CD14-positive monocyte (primary cell): Measurements from ENCODE around the gene MYOD1. TPM values are rescaled to one million over a fixed set of nuclear protein-coding genes. Genes with fewer than 3 reads are reported as not detected.

ENCODE experiments used
- DNase-seq, 3 donors: peaks; one replicate each; pipeline ENCODE4 v3.0.0-alpha.2; 2011 to 2022
- H2AFZ ChIP-seq: 2 replicates; pipeline ENCODE4 v1.6.0; 2012; ENCODE audit warnings: mild to moderate bottlenecking, low read depth, low read length, inconsistent platforms; ENCODE audit not compliant: insufficient read depth, poor library complexity, severe bottlenecking
- H3K27ac ChIP-seq, 2 donors: 1 replicate in 1 of 2; 2 replicates in 1 of 2; pipeline ENCODE4 v1.5.1; 2012 to 2013; ENCODE audit warnings: low read length in 2 of 2, control low read depth in 1 of 2, inconsistent platforms in 1 of 2, low read depth in 1 of 2, mild to moderate bottlenecking in 1 of 2
- H3K27me3 ChIP-seq, 2 donors: one replicate each; pipeline versions ENCODE4 v1.6.0 to v1.6.1; 2011 to 2013; ENCODE audit warnings: low read length in 2 of 2; ENCODE audit not compliant: control insufficient read depth in 2 of 2, insufficient read depth in 2 of 2
- H3K36me3 ChIP-seq, 2 donors: replicated peaks in 1 of 2; 1 replicate in 1 of 2; 2 replicates in 1 of 2; pipeline versions ENCODE4 v1.5.1 to v1.6.1; 2012 to 2013; ENCODE audit warnings: low read length in 2 of 2, control low read depth in 1 of 2, inconsistent platforms in 1 of 2, mild to moderate bottlenecking in 1 of 2; ENCODE audit not compliant: insufficient read depth in 2 of 2, control insufficient read depth in 1 of 2
- H3K4me1 ChIP-seq, 2 donors: 1 replicate in 1 of 2; 2 replicates in 1 of 2; pipeline versions ENCODE4 v1.5.1 to v1.6.1; 2012 to 2013; ENCODE audit warnings: low read length in 2 of 2, control low read depth in 1 of 2, inconsistent platforms in 1 of 2, mild to moderate bottlenecking in 1 of 2, moderate library complexity in 1 of 2; ENCODE audit not compliant: insufficient read depth in 2 of 2, control insufficient read depth in 1 of 2
- H3K4me2 ChIP-seq: replicated peaks from 2 replicates; pipeline ENCODE3; 2012; ENCODE audit warnings: low read length, moderate library complexity, mild to moderate bottlenecking; ENCODE audit not compliant: poor library complexity, severe bottlenecking; ENCODE audit errors: extremely low read depth
- H3K4me3 ChIP-seq, 3 experiments: fragments of 200-600 bp in 1 of 3; sonication (generic) in 1 of 3; replicated peaks in 1 of 3; 1 replicate in 2 of 3; 2 replicates in 1 of 3; pipeline ENCODE4 v1.5.1; 2011 to 2013; ENCODE audit warnings: low read length in 3 of 3, mild to moderate bottlenecking in 3 of 3, control low read depth in 2 of 3, low read depth in 2 of 3, inconsistent platforms in 1 of 3, moderate library complexity in 1 of 3
- H3K79me2 ChIP-seq: 2 replicates; pipeline ENCODE4 v1.6.0; 2012; ENCODE audit warnings: mild to moderate bottlenecking, control low read depth, inconsistent platforms, low read length, moderate library complexity; ENCODE audit not compliant: insufficient read depth
- H3K9ac ChIP-seq: 2 replicates; pipeline ENCODE4 v1.6.0; 2017; ENCODE audit warnings: low read length, mild to moderate bottlenecking; ENCODE audit not compliant: insufficient read depth, poor library complexity, severe bottlenecking
- H3K9me3 ChIP-seq, 2 donors: replicated peaks in 1 of 2; 1 replicate in 1 of 2; 2 replicates in 1 of 2; pipeline versions ENCODE4 v1.5.1 to v1.6.1; 2012 to 2013; ENCODE audit warnings: low read length in 2 of 2, control low read depth in 1 of 2; ENCODE audit not compliant: control insufficient read depth in 1 of 2, insufficient read depth in 1 of 2
- H4K20me1 ChIP-seq: 2 replicates; pipeline ENCODE4 v1.6.0; 2012; ENCODE audit warnings: mild to moderate bottlenecking, low read length, control low read depth, moderate library complexity; ENCODE audit not compliant: insufficient read depth
- H3K27ac Mint-ChIP-seq, 7 donors: one replicate each; pipeline ENCODE4 v1.8.0; 2020; ENCODE audit warnings: mild to moderate bottlenecking in 7 of 7, mixed read lengths in 7 of 7, moderate library complexity in 6 of 7, inconsistent platforms in 2 of 7
- H3K27me3 Mint-ChIP-seq, 3 donors: one replicate each; pipeline ENCODE4 v1.8.0; 2021 to 2022; ENCODE audit warnings: low read depth in 3 of 3, mild to moderate bottlenecking in 3 of 3, mixed read lengths in 3 of 3, moderate library complexity in 3 of 3, inconsistent platforms in 1 of 3
- H3K36me3 Mint-ChIP-seq, 2 donors: one replicate each; pipeline ENCODE4 v1.8.0; 2020; ENCODE audit warnings: mixed read lengths in 2 of 2, inconsistent platforms in 1 of 2, mild to moderate bottlenecking in 1 of 2
- H3K4me1 Mint-ChIP-seq: one replicate; pipeline ENCODE4 v1.8.0; 2020; ENCODE audit warnings: mild to moderate bottlenecking, mixed read lengths
- H3K4me3 Mint-ChIP-seq, 2 donors: one replicate each; pipeline ENCODE4 v1.8.0; 2020; ENCODE audit warnings: mild to moderate bottlenecking in 2 of 2, mixed read lengths in 2 of 2, moderate library complexity in 1 of 2
- H3K9me3 Mint-ChIP-seq, 7 donors: one replicate each; pipeline ENCODE4 v1.8.0; 2020 to 2022; ENCODE audit warnings: mixed read lengths in 7 of 7, mild to moderate bottlenecking in 6 of 7, moderate library complexity in 6 of 7, inconsistent platforms in 2 of 7
- CTCF ChIP-seq: fragments of 200-600 bp; IDR thresholded peaks from one replicate; pipeline ENCODE4 v1.8.0; 2022; ENCODE audit warnings: antibody characterized with exemption, mild to moderate bottlenecking
- WGBS: methylation state at CpG from one replicate; pipeline ENCODE4 v1.1.5; 2013; ENCODE audit warnings: missing lambda C conversion rate; ENCODE audit not compliant: insufficient coverage; 5-methylcytosine and 5-hydroxymethylcytosine counted together
- intact Hi-C, 2 donors: fragments of 100-400 bp; cut with micrococcal nuclease; formaldehyde crosslinking; loops; one replicate each; pipeline versions ENCODE4 v1.15.0 to v1.15.1; 2023
- polyA plus RNA-seq, 3 donors: library from polyadenylated mRNA; depleted of rRNA in 1 of 3; unstranded in 2 of 3; stranded (reverse) in 1 of 3; fragments of 300-500 nt in 2 of 3; fragments of >200 nt in 1 of 3; fragmentation: Illumina TruSeq in 2 of 3; gene quantifications; 1 replicate in 2 of 3; 2 replicates in 1 of 3; pipeline ENCODE4 v1.2.3, GENCODE V29; 2012 to 2021

MYOD1 gene
- polyA plus RNA-seq, 3 donors: not detected

- Histone ChIP-seq H3K79me2 (no peaks in the 10 kb centered on the region), H4K20me1 (no peaks in the 10 kb centered on the region), H3K36me3 (no peaks in the 10 kb centered on the region), H3K27ac (no peak overlapping the region), H3K27me3 (no peaks in the 10 kb centered on the region), H3K9ac (no peak overlapping the region), H3K4me1 (no peaks in the 10 kb centered on the region), H3K4me2 (no peak overlapping the region), H3K9me3 (no peaks in the 10 kb centered on the region), H2AFZ (no peak overlapping the region), H3K4me3 (no peak overlapping the region)
- intact Hi-C loops: no loop called here
- TF ChIP-seq CTCF: no peak
- whole genome bisulfite sequencing: 74% methylated on average over 10 of the region's 19 CpGs
- no peaks in the 10 kb centered on the region for H3K4me1 Mint-ChIP-seq
- DNase-seq: no peak
- H3K4me3 Mint-ChIP-seq: no peak overlapping the region
- H3K9me3 Mint-ChIP-seq: no peaks in the 10 kb centered on the region
- H3K36me3 Mint-ChIP-seq: no peaks in the 10 kb centered on the region
- no peak overlapping the region for H3K27ac Mint-ChIP-seq
- H3K27me3 Mint-ChIP-seq: peaks cover 5 to 10% (median 10%) of the 10 kb centered on the region in 3 donors
These were observed 29.7 kb downstream of the MYOD1 start for GRCh38 chr11:17748761-17749721.

GRCh38 chr11:17750013-17750800 is 30.8 kb downstream of the MYOD1 start:
- no peaks in the 10 kb centered on the region for H3K36me3 ChIP-seq
- intact Hi-C loops: no loop called here
- H3K9me3 Mint-ChIP-seq: no peaks in the 10 kb centered on the region

More at GRCh38 chr11:17750013-17750800, 30.8 kb downstream of the MYOD1 start:
- H3K27ac ChIP-seq: no peak overlapping the region
- Mint-ChIP-seq H3K27me3 (peaks cover 7 to 11% (median 9%) of the 10 kb centered on the region in 3 donors), H3K27ac (peak overlapping the region in 1 of 7 donors; percentile 47), H3K4me1 (no peaks in the 10 kb centered on the region), H3K4me3 (no peak overlapping the region), H3K36me3 (no peaks in the 10 kb centered on the region)
- no peaks in the 10 kb centered on the region for H3K27me3 ChIP-seq
- H2AFZ ChIP-seq: no peak overlapping the region
- no peak overlapping the region for H3K4me3 ChIP-seq
- no peaks in the 10 kb centered on the region for H3K9me3 ChIP-seq
- no peak for DNase-seq
- H3K79me2 ChIP-seq: no peaks in the 10 kb centered on the region
- no peaks in the 10 kb centered on the region for H3K4me1 ChIP-seq
- H3K9ac ChIP-seq: no peak overlapping the region
- H4K20me1 ChIP-seq: no peaks in the 10 kb centered on the region
- 75% methylated on average over 12 of the region's 13 CpGs for WGBS
- TF ChIP-seq CTCF: no peak
- no peak overlapping the region for H3K4me2 ChIP-seq
